ENCODE data around the gene ABCB4.

- no peak for TF ChIP-seq POLR2AphosphoS5 (IDR thresholded peaks at IDR 0.05; ENCODE audit: low read depth)
- no peak for TF ChIP-seq EZH2 (IDR thresholded peaks at IDR 0.05; ENCODE audit: low read depth, unreplicated experiment)
- TF ChIP-seq STAT1 (IDR thresholded peaks at IDR 0.05; ENCODE audit: unreplicated experiment): no peak
- TF ChIP-seq CTCF (conservative IDR thresholded peaks at IDR 0.05; ENCODE audit: low read depth in 2 of 2): no peak
- TF ChIP-seq, protein P1, sequence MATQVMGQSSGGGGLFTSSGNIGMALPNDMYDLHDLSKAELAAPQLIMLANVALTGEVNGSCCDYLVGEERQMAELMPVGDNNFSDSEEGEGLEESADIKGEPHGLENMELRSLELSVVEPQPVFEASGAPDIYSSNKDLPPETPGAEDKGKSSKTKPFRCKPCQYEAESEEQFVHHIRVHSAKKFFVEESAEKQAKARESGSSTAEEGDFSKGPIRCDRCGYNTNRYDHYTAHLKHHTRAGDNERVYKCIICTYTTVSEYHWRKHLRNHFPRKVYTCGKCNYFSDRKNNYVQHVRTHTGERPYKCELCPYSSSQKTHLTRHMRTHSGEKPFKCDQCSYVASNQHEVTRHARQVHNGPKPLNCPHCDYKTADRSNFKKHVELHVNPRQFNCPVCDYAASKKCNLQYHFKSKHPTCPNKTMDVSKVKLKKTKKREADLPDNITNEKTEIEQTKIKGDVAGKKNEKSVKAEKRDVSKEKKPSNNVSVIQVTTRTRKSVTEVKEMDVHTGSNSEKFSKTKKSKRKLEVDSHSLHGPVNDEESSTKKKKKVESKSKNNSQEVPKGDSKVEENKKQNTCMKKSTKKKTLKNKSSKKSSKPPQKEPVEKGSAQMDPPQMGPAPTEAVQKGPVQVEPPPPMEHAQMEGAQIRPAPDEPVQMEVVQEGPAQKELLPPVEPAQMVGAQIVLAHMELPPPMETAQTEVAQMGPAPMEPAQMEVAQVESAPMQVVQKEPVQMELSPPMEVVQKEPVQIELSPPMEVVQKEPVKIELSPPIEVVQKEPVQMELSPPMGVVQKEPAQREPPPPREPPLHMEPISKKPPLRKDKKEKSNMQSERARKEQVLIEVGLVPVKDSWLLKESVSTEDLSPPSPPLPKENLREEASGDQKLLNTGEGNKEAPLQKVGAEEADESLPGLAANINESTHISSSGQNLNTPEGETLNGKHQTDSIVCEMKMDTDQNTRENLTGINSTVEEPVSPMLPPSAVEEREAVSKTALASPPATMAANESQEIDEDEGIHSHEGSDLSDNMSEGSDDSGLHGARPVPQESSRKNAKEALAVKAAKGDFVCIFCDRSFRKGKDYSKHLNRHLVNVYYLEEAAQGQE (IDR thresholded peaks at IDR 0.05; ENCODE audit: unreplicated experiment): no peak
Measured at GRCh38 chr7:87463982-87464381, 11.5 kb downstream of the ABCB4 start.

Measured in GM23338 (cell line).